HCT116 (cell line): Measurements from ENCODE around the gene SSH2. TPM values are rescaled to one million over a fixed set of nuclear protein-coding genes. Genes with fewer than 3 reads are reported as not detected.

Source experiments
- ATAC-seq: fragments of 200-7000 bp; cut with Tn5 transposase; 2 replicates; pipeline ENCODE4 v1.9.1; 2020; ENCODE audit warnings: mild to moderate bottlenecking, moderate library complexity
- BruUV-seq: library from RNA; stranded (reverse); fragments of 400-500 nt; replicated peaks from 2 replicates; lab custom pipeline; 2021; lab: Mats Ljungman, UMichigan
- CTCF ChIA-PET: fragments of 300-600 bp; sonication (Branson Sonifier 250); formaldehyde crosslinking; loops from one replicate; lab custom pipeline; 2021; ENCODE audit warnings: antibody characterized with exemption; lab: Charles Lee
- POLR2A ChIA-PET: fragments of 300-600, 350-600 bp; sonication (Branson Sonifier 250); formaldehyde crosslinking; loops from one replicate; lab custom pipeline; 2021; ENCODE audit warnings: antibody characterized with exemption; lab: Charles Lee
- RAD21 ChIA-PET, 2 experiments: fragments of 300-600 bp; sonication (Branson Sonifier 250); formaldehyde crosslinking; loops; one replicate each; lab custom pipeline; 2023; ENCODE audit warnings: low total read pairs in 2 of 2; ENCODE audit not compliant: uncharacterized antibody in 2 of 2, unreplicated experiment in 2 of 2, low non-redundant PET in 1 of 2; lab: Charles Lee
- DNase-seq: peaks from one replicate; pipeline ENCODE4 v3.0.0-alpha.2; 2010; ENCODE audit warnings: low read depth, low spot score
- H2AFZ ChIP-seq: fragments of 200-600 bp; shearing (Covaris generic), sonication (generic); 2 replicates; pipeline ENCODE4 v1.6.1; 2017; ENCODE audit warnings: low read depth, mixed run types, mixed read lengths, antibody characterized with exemption, low read length; ENCODE audit not compliant: poor library complexity, severe bottlenecking
- H3K27ac ChIP-seq: 2 replicates; pipeline ENCODE4 v1.5.1; 2012; ENCODE audit warnings: low read depth, low read length
- H3K27me3 ChIP-seq: fragments of 200-600 bp; sonication (generic); 2 replicates; pipeline ENCODE4 v1.6.1; 2016; ENCODE audit warnings: mixed run types, low read length, mixed read lengths; ENCODE audit not compliant: insufficient read depth
- H3K36me3 ChIP-seq, 2 experiments: fragments of 200-500 bp in 1 of 2; fragments of 200-600 bp in 1 of 2; sonication (Bioruptor generic) in 1 of 2; sonication (generic) in 1 of 2; 2 replicates each; pipeline versions ENCODE4 v1.5.1 to v1.6.1; 2014 to 2016; ENCODE audit warnings: low read length in 2 of 2, inconsistent platforms in 1 of 2, mixed read lengths in 1 of 2, mixed run types in 1 of 2; ENCODE audit not compliant: insufficient read depth in 2 of 2, control insufficient read depth in 1 of 2
- H3K4me1 ChIP-seq, 2 experiments: fragments of 200-600 bp in 1 of 2; sonication (generic) in 1 of 2; 2 replicates each; pipeline versions ENCODE4 v1.5.1 to v1.6.1; 2012 to 2017; ENCODE audit warnings: low read length in 2 of 2, inconsistent platforms in 1 of 2, mild to moderate bottlenecking in 1 of 2, mixed read lengths in 1 of 2, mixed run types in 1 of 2, moderate library complexity in 1 of 2; ENCODE audit not compliant: insufficient read depth in 2 of 2, control insufficient read depth in 1 of 2
- H3K4me2 ChIP-seq: fragments of 200-600 bp; sonication (generic); 2 replicates; pipeline ENCODE4 v1.6.1; 2017; ENCODE audit warnings: mixed run types, low read length, mixed read lengths
- H3K4me3 ChIP-seq, 2 experiments: fragments of 200-600 bp in 1 of 2; sonication (generic) in 1 of 2; replicated peaks in 1 of 2; 2 replicates each; pipeline ENCODE4 v1.5.1; 2011 to 2016; ENCODE audit warnings: low read length in 2 of 2, control low read depth in 1 of 2, low read depth in 1 of 2, mild to moderate bottlenecking in 1 of 2, mixed read lengths in 1 of 2, mixed run types in 1 of 2
- H3K79me2 ChIP-seq: fragments of 200-600 bp; sonication (generic); 2 replicates; pipeline ENCODE4 v1.6.1; 2017; ENCODE audit warnings: mild to moderate bottlenecking, mixed run types, low read length, moderate library complexity, mixed read lengths; ENCODE audit not compliant: insufficient read depth
- H3K9ac ChIP-seq: fragments of 200-600 bp; sonication (generic); 2 replicates; pipeline ENCODE4 v1.6.1; 2016; ENCODE audit warnings: low read length, mixed read lengths
- H3K9me2 ChIP-seq: fragments of 200-600 bp; sonication (generic), shearing (Covaris generic); 2 replicates; pipeline ENCODE4 v1.6.1; 2017; ENCODE audit warnings: mixed run types, mild to moderate bottlenecking, moderate library complexity; ENCODE audit not compliant: insufficient read depth
- H3K9me3 ChIP-seq, 2 experiments: fragments of 200-500 bp in 1 of 2; fragments of 200-600 bp in 1 of 2; sonication (Bioruptor generic) in 1 of 2; sonication (generic) in 1 of 2; 2 replicates each; pipeline ENCODE4 v1.6.1; 2014 to 2017; ENCODE audit warnings: low read length in 2 of 2, mixed read lengths in 2 of 2, inconsistent platforms in 1 of 2, low read depth in 1 of 2, mild to moderate bottlenecking in 1 of 2, mixed run types in 1 of 2, moderate library complexity in 1 of 2; ENCODE audit not compliant: control insufficient read depth in 1 of 2, insufficient read depth in 1 of 2
- H4K20me1 ChIP-seq: fragments of 200-600 bp; sonication (generic), shearing (Covaris generic); 2 replicates; pipeline ENCODE4 v1.6.1; 2017; ENCODE audit warnings: mixed run types, mild to moderate bottlenecking, moderate library complexity; ENCODE audit not compliant: insufficient read depth
- CBX3 ChIP-seq: IDR thresholded peaks from 2 replicates; pipeline ENCODE4 v1.6.1; 2012; ENCODE audit warnings: low read depth
- CEBPB ChIP-seq: IDR thresholded peaks from 2 replicates; pipeline ENCODE4 v1.6.1; 2012; ENCODE audit warnings: low read depth
- EGR1 ChIP-seq: IDR thresholded peaks from 2 replicates; pipeline ENCODE4 v1.6.1; 2012; ENCODE audit warnings: low read depth
- ELF1 ChIP-seq: IDR thresholded peaks from 2 replicates; pipeline ENCODE4 v1.6.1; 2012; ENCODE audit warnings: low read depth, borderline replicate concordance
- EZH2phosphoT487 ChIP-seq: fragments of 200-600 bp; IDR thresholded peaks from 2 replicates; pipeline ENCODE4 v1.6.1; 2018; ENCODE audit warnings: antibody characterized with exemption, borderline replicate concordance
- FOSL1 ChIP-seq: IDR thresholded peaks from 2 replicates; pipeline ENCODE4 v1.6.1; 2012; ENCODE audit warnings: low read depth
- MAX ChIP-seq: IDR thresholded peaks from 2 replicates; pipeline ENCODE4 v1.6.1; 2012
- POLR2AphosphoS5 ChIP-seq: IDR thresholded peaks from 2 replicates; pipeline ENCODE4 v1.6.1; 2011; ENCODE audit warnings: mild to moderate bottlenecking, low read depth, low read length, moderate library complexity
- SIN3A ChIP-seq: IDR thresholded peaks from 2 replicates; pipeline ENCODE4 v1.6.1; 2012; ENCODE audit warnings: low read depth
- SP1 ChIP-seq: IDR thresholded peaks from 2 replicates; pipeline ENCODE4 v1.6.1; 2012; ENCODE audit warnings: low read depth
- SRF ChIP-seq: IDR thresholded peaks from 2 replicates; pipeline ENCODE4 v1.6.1; 2012; ENCODE audit warnings: low read depth
- TCF7L2 ChIP-seq: IDR thresholded peaks from 2 replicates; pipeline ENCODE4 v1.7.0; 2011; ENCODE audit warnings: borderline replicate concordance, inconsistent platforms; ENCODE audit not compliant: insufficient read depth, insufficient read length; ENCODE audit errors: extremely low read depth
- YY1 ChIP-seq: IDR thresholded peaks from 2 replicates; pipeline ENCODE4 v1.6.1; 2011; ENCODE audit warnings: low read length, low read depth, moderate library complexity, mild to moderate bottlenecking; ENCODE audit not compliant: insufficient replicate concordance; ENCODE audit errors: extremely low read depth
- ZFX ChIP-seq: fragments of 450-650 bp; IDR thresholded peaks from 2 replicates; pipeline ENCODE4 v1.6.1; 2017
- intact Hi-C: fragments of 100-400 bp; cut with micrococcal nuclease; formaldehyde crosslinking; loops from 2 replicates; pipeline ENCODE4 v1.10.0; 2022
- total RNA-seq: library from RNA; stranded (reverse); gene quantifications from one replicate; pipeline ENCODE4 v1.2.1, GENCODE V29; 2021; ENCODE audit not compliant: unreplicated experiment
- TF ChIP-seq, protein P1 (sequence below): IDR thresholded peaks from 2 replicates; pipeline ENCODE4 v1.6.1; 2011; ENCODE audit warnings: mild to moderate bottlenecking, low read length, moderate library complexity; ENCODE audit not compliant: insufficient replicate concordance; ENCODE audit errors: extremely low read depth
- TF ChIP-seq, protein P2 (sequence below): IDR thresholded peaks from 2 replicates; pipeline ENCODE4 v1.6.1; 2012; ENCODE audit warnings: low read depth
- TF ChIP-seq, protein P3 (sequence below): IDR thresholded peaks from 2 replicates; pipeline ENCODE4 v1.6.1; 2012

The SSH2 gene
- total RNA-seq, 1 experiment from 2014 or later: 17.0 TPM

DNA sequence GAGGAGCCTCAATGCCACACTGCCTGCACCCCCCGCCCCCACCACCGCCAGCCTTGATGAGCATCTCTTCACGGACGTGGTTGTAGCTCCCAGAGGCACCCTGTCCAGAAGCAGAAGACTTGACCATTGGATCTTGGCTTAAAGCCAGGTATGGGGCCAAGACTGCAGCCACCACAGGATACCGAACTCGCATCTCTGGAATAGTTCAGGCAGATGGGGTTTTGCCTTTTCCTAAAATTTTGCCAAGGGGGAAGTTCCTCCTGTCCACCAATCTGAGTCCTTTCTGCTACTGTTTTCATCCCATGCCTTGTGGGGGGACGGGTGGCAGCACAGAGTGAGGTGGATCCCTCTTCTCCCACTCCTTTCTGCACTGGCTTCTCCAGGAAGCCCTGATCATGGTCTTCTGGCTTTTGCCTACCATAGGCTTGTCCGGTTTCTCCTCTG is 308.3 kb downstream of the SSH2 start:
- H2AFZ ChIP-seq: no peak overlapping the region
- RAD21 ChIA-PET: no interaction called here
- H3K9me2 ChIP-seq: no peaks in the 10 kb centered on the region
- TF ChIP-seq EGR1: no peak
- TF ChIP-seq TCF7L2: no peak
- TF ChIP-seq, protein P1, sequence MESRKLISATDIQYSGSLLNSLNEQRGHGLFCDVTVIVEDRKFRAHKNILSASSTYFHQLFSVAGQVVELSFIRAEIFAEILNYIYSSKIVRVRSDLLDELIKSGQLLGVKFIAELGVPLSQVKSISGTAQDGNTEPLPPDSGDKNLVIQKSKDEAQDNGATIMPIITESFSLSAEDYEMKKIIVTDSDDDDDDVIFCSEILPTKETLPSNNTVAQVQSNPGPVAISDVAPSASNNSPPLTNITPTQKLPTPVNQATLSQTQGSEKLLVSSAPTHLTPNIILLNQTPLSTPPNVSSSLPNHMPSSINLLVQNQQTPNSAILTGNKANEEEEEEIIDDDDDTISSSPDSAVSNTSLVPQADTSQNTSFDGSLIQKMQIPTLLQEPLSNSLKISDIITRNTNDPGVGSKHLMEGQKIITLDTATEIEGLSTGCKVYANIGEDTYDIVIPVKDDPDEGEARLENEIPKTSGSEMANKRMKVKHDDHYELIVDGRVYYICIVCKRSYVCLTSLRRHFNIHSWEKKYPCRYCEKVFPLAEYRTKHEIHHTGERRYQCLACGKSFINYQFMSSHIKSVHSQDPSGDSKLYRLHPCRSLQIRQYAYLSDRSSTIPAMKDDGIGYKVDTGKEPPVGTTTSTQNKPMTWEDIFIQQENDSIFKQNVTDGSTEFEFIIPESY: no peak
- no peak for TF ChIP-seq YY1
- no peak for TF ChIP-seq POLR2AphosphoS5
- no peak for TF ChIP-seq SP1
- no peak for TF ChIP-seq ELF1
- no peak for TF ChIP-seq MAX
- no peak for TF ChIP-seq EZH2phosphoT487
- no peak for TF ChIP-seq FOSL1
- no peak for TF ChIP-seq ZFX
- no peak for TF ChIP-seq SRF
- TF ChIP-seq CBX3: no peak
- TF ChIP-seq, protein P2, sequence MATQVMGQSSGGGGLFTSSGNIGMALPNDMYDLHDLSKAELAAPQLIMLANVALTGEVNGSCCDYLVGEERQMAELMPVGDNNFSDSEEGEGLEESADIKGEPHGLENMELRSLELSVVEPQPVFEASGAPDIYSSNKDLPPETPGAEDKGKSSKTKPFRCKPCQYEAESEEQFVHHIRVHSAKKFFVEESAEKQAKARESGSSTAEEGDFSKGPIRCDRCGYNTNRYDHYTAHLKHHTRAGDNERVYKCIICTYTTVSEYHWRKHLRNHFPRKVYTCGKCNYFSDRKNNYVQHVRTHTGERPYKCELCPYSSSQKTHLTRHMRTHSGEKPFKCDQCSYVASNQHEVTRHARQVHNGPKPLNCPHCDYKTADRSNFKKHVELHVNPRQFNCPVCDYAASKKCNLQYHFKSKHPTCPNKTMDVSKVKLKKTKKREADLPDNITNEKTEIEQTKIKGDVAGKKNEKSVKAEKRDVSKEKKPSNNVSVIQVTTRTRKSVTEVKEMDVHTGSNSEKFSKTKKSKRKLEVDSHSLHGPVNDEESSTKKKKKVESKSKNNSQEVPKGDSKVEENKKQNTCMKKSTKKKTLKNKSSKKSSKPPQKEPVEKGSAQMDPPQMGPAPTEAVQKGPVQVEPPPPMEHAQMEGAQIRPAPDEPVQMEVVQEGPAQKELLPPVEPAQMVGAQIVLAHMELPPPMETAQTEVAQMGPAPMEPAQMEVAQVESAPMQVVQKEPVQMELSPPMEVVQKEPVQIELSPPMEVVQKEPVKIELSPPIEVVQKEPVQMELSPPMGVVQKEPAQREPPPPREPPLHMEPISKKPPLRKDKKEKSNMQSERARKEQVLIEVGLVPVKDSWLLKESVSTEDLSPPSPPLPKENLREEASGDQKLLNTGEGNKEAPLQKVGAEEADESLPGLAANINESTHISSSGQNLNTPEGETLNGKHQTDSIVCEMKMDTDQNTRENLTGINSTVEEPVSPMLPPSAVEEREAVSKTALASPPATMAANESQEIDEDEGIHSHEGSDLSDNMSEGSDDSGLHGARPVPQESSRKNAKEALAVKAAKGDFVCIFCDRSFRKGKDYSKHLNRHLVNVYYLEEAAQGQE: no peak
- TF ChIP-seq, protein P3, sequence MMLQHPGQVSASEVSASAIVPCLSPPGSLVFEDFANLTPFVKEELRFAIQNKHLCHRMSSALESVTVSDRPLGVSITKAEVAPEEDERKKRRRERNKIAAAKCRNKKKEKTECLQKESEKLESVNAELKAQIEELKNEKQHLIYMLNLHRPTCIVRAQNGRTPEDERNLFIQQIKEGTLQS: no peak
- TF ChIP-seq SIN3A: no peak
- no peak for TF ChIP-seq CEBPB
- TF ChIP-seq, all 23 proteins: peak for 0
- H3K27me3 ChIP-seq: no peaks in the 10 kb centered on the region
- peak overlapping the region; percentile 72 for H3K9ac ChIP-seq
- H3K4me2 ChIP-seq: peak overlapping the region; percentile 97
- H3K9me3 ChIP-seq: no peaks in the 10 kb centered on the region
- H3K36me3 ChIP-seq: no peaks in the 10 kb centered on the region
- DNase-seq (no peak), ATAC-seq (no peak)
- ChIA-PET CTCF (interaction anchor here (1.6 kb wide), 1 partner anchor 30 kb away, joined by 4 read pairs; no protein-coding TSS in a partner anchor), POLR2A (no interaction called here)
- peak overlapping the region; percentile 70 to 80 for H3K4me3 ChIP-seq
- no peaks in the 10 kb centered on the region for H3K79me2 ChIP-seq
- TSS peak; percentile 24 for BruUV-seq
- H4K20me1 ChIP-seq: no peaks in the 10 kb centered on the region
- intact Hi-C loops: no loop called here
- 0 out of 2 replicates have a peak overlapping the region, but pooled peaks have one; percentile 8 for H3K27ac ChIP-seq
- H3K4me1 ChIP-seq: peaks cover 54 to 89% of the 10 kb centered on the region in 2 experiments
